PFSK-1 (cell line): ENCODE data around the gene SKI.

Experiments used
- POLR2AphosphoS5 ChIP-seq: IDR thresholded peaks from 2 replicates; pipeline ENCODE4 v1.6.1; 2012; ENCODE audit warnings: low read depth, mild to moderate bottlenecking, control low read depth, low read length, moderate library complexity
- TAF1 ChIP-seq: IDR thresholded peaks from 2 replicates; pipeline ENCODE4 v1.6.1; 2012; ENCODE audit warnings: low read length, control low read depth, borderline replicate concordance; ENCODE audit not compliant: insufficient read depth

- TF ChIP-seq POLR2AphosphoS5: no peak
- no peak for TF ChIP-seq TAF1
Measured at GRCh38 chr1:2288311-2288710, 60.2 kb downstream of the SKI start.
